GM10266 (cell line): Measurements from ENCODE around the gene LCT.
"Not testable (repeated sequence)": the region's sequence is repeated elsewhere in the genome, so short reads cannot be mapped to it uniquely, and the experiment has no call there.

Experiments used
- DNase-seq: peaks from one replicate; pipeline ENCODE4 v3.0.0; 2012; ENCODE audit errors: extremely low spot score
- TF ChIP-seq, protein P1 (sequence below): IDR thresholded peaks from 2 replicates; pipeline ENCODE4 v1.5.1; 2012; ENCODE audit warnings: mild to moderate bottlenecking, low read depth; ENCODE audit not compliant: control insufficient read depth, insufficient read depth; ENCODE audit errors: missing control alignments

The LCT gene

DNA sequence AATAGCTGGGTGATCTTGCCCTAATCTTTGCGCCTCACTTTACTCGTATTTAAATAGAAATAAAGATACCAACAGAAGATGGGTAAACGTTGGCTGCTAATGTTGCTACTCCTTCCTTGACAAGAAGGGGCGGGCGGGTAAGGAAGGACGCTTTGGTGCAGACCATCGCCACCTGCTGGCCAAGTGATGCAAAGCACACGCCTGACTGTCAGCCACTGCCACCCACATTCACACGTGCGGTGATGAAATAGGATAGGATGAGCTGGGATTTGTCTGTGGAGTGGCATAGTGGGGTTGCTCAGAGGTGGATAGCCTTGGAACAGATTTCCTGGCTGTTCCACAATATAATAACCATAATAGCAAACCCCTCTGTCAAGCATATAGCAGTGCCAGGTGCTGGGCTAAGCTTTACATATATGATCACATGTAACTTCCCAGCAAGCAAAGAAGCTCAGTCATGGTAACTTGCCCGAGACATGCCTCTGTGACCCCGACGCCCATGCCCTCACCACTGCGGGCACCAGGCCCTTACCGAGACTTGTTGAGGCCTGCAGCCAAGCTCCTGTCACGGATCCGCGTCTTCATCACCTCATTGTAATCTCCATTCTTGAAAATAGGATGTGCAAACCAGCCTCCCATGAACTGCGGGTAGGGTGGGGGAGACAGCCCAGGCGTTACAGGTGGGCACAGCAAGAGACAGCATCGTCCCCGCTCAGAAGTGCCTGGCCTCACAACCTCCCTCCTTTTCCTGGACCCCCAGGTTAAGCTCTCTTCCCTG is 39.3 kb downstream of the LCT start:
- TF ChIP-seq, protein P1, sequence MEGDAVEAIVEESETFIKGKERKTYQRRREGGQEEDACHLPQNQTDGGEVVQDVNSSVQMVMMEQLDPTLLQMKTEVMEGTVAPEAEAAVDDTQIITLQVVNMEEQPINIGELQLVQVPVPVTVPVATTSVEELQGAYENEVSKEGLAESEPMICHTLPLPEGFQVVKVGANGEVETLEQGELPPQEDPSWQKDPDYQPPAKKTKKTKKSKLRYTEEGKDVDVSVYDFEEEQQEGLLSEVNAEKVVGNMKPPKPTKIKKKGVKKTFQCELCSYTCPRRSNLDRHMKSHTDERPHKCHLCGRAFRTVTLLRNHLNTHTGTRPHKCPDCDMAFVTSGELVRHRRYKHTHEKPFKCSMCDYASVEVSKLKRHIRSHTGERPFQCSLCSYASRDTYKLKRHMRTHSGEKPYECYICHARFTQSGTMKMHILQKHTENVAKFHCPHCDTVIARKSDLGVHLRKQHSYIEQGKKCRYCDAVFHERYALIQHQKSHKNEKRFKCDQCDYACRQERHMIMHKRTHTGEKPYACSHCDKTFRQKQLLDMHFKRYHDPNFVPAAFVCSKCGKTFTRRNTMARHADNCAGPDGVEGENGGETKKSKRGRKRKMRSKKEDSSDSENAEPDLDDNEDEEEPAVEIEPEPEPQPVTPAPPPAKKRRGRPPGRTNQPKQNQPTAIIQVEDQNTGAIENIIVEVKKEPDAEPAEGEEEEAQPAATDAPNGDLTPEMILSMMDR: peak; percentile 96
- peak; percentile 72 for DNase-seq

DNA sequence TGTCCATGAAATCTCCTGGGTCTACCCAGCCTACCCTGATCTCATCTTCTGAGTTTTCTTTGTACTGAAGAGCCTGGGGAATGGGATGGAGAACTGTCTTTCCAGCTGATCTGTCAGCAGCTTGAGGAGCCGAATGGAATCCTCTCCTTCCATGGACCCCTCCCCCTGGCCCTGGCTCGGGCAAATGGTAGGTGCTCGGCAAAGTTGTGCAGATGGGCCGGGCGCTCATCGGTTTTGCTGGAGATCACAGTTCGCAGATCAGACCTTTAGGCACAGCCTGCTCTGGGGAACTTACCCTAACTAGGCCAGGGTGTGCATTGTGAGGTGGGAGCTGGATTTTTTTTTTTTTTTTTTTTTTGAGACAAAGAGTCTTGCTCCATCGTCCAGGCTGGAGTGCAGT is 40.4 kb downstream of the LCT start:
- TF ChIP-seq, protein P1: no peak
- DNase-seq: no peak

DNA sequence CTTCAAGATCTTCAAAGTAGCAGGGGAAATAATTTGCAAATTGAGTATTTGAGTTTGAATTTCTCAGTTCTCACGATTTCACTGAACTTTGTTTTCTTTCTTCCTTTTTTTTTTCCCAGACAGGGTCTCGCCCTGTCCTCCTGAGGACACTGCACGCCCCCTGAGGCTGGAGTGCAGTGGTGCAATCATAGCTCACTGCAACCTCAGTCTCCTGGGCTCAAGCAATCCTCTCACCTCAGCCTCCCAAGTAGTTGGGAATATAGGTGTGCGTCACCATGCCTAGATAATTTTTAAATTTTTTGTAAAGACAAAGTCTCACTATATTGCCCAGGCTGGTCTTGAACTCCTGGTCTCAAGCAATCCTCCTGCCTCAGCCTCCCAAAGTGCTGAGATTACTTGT is 41.3 kb downstream of the LCT start:
- DNase-seq: not testable (repeated sequence)

DNA sequence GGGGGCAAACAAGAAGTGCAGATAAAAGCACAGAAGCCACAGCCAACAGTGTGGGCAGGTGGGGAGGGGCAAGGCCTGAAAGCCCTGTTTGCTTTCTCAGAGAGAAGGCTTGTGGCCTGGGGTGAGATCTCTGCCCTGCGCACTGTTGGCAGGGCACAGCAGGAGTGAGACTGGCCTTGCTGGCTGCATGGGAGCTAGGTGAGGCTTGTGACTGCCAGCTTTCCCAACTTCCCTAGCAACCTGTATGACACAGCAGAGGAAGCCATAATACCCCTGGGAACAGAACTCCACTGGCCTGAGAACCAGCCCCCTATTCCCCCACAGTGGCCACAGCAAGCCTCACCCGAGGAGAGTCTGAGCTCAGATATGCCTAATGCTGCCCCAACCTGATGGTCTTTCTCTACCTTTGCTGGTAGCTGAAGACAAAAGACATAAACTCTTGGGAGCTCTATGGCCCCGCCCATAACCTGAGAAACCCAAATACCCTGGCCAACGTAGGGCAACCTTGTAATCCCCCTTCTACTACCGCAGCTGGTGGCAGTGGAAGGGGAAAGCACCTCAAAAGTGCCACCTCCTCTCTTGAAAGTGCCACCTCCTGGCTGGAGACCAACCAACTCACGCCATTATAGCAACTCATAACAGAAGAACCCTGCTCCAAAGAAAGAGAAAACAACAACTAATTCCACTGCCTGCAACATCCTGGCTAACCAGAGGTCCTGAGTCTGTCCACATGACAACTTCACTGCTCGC is 44.4 kb downstream of the LCT start:
- no peak for DNase-seq
- TF ChIP-seq, protein P1: no peak

DNA sequence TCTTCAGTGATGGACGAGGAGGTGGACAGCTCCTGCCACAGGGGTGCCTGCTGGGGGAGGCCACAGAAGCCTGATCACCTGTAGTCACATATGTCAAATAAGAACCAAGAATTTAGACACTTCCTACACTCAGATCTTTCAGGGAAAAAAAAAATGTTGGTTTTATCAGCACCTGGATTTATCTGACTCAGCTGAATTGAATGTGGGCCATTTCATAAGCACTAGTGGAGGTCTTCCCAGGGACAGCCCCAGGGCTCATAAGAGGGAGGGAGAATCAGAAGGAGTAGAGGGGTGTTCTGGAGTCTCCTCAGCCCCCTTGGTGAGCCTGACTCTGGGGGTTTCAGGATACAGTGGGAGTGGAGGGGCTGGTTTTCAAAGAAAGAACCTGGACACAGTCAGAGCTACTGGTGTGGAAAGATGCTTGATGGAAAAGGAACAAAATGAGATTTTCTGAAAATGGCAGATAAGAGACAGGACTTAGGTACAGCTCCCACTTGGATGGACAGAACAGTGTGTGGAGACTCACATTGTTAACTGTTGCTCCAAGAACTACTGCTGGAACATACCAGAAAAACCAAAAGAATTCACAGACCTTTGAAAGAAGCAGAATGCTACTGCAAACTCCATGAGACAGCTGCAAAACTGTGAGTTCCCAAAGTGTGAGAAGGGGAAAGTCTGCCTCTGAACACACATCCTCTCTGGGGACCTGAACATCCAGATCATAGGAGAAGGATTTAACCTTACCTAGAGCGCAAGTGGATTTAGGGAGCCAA is 45.4 kb downstream of the LCT start:
- no peak for DNase-seq
- TF ChIP-seq, protein P1: no peak

DNA sequence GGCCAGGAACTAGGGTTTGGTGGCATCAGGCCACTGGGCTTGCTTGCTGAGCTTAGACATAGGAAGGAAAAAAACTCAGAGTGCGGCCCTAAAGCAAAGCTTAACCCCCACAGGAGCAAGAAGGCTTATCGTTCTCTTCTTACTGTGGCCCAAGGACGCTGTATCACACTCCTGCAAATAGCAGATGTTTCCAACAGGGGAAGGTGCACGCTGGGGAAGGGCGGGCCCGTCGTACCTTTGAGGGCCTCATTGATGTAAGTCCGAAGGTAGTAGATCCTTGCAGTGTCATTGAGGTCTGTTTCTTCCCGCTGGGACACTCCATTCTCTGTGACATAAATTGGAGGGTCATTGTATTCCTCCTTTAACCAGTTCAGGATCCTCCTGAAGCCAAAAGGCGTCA is 46.6 kb downstream of the LCT start:
- DNase-seq: no peak
- TF ChIP-seq, protein P1: no peak

DNA sequence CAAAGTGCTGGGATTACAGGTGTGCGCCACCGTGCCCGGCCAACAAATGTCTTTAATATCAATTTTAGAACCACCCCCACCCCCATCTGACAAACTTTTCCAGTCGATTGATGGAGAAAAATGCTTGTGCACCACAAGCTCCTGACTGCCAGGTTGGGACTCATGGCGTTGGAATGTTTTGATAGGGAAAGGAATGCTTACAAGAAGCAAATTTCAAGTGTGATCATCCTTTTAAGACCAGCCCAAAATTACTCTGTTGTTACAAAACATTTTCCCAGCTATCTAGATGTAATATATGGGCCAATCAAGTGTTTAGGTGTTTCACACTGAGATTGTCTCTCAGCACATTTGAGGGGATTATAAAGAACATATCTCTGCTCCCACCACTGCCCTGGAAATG is 50.2 kb downstream of the LCT start:
- TF ChIP-seq, protein P1: no peak
- DNase-seq: no peak
